Caco-2 (cell line): ENCODE data around the gene RSRC1. TPM values are rescaled to one million over a fixed set of nuclear protein-coding genes. Genes with fewer than 3 reads are reported as not detected.

ENCODE experiments used
- BruUV-seq: library from RNA; stranded (reverse); fragments of 400-500 nt; replicated peaks from 2 replicates; lab custom pipeline; 2021; lab: Mats Ljungman, UMichigan
- CTCF ChIA-PET: fragments of 300-600 bp; sonication (Branson Sonifier 250); formaldehyde crosslinking; loops from one replicate; lab custom pipeline; 2022; ENCODE audit warnings: antibody characterized with exemption; lab: Charles Lee
- POLR2A ChIA-PET: fragments of 300-600 bp; sonication (Branson Sonifier 250); formaldehyde crosslinking; loops from one replicate; lab custom pipeline; 2022; ENCODE audit warnings: antibody characterized with exemption; lab: Charles Lee
- DNase-seq, 2 experiments: peaks; one replicate each; pipeline versions ENCODE4 v3.0.0 to v3.0.0-alpha.2; 2020 to 2022
- H3K27me3 ChIP-seq: replicated peaks from 2 replicates; pipeline ENCODE4 v1.6.0; 2011; ENCODE audit warnings: low read length; ENCODE audit not compliant: control insufficient read depth, insufficient read depth
- H3K36me3 ChIP-seq: 2 replicates; pipeline ENCODE4 v1.5.1; 2011; ENCODE audit warnings: low read length; ENCODE audit not compliant: control insufficient read depth, insufficient read depth
- H3K4me1 ChIP-seq: fragments of 250-450 bp; sonication (Bioruptor Pico); 2 replicates; pipeline ENCODE4 v1.5.1; 2020; ENCODE audit warnings: mild to moderate bottlenecking
- H3K4me3 ChIP-seq: 2 replicates; pipeline ENCODE4 v1.5.1; 2011; ENCODE audit warnings: low read depth, mild to moderate bottlenecking, control low read depth, low read length
- H3K9me3 ChIP-seq: fragments of 250-450 bp; sonication (Bioruptor Pico); 2 replicates; pipeline ENCODE4 v1.5.1; 2020; ENCODE audit warnings: mild to moderate bottlenecking, moderate library complexity
- H3K27ac Mint-ChIP-seq: one replicate; pipeline ENCODE4 v1.8.0; 2022; ENCODE audit warnings: mixed read lengths; ENCODE audit not compliant: unreplicated experiment
- H3K27me3 Mint-ChIP-seq: one replicate; pipeline ENCODE4 v1.8.0; 2022; ENCODE audit warnings: mixed read lengths; ENCODE audit not compliant: insufficient read depth, unreplicated experiment
- H3K36me3 Mint-ChIP-seq: one replicate; pipeline ENCODE4 v1.8.0; 2022; ENCODE audit warnings: mild to moderate bottlenecking, mixed read lengths; ENCODE audit not compliant: insufficient read depth, unreplicated experiment
- H3K4me1 Mint-ChIP-seq: one replicate; pipeline ENCODE4 v1.8.0; 2022; ENCODE audit warnings: low read depth, mixed read lengths; ENCODE audit not compliant: unreplicated experiment
- H3K4me3 Mint-ChIP-seq: one replicate; pipeline ENCODE4 v1.8.0; 2022; ENCODE audit warnings: mild to moderate bottlenecking, moderate library complexity, mixed read lengths; ENCODE audit not compliant: unreplicated experiment
- H3K9me3 Mint-ChIP-seq: one replicate; pipeline ENCODE4 v1.8.0; 2022; ENCODE audit warnings: mixed read lengths; ENCODE audit not compliant: unreplicated experiment
- intact Hi-C: fragments of 100-400 bp; cut with micrococcal nuclease; formaldehyde crosslinking; loops from one replicate; pipeline ENCODE4 v1.10.0; 2022; ENCODE audit not compliant: unreplicated experiment
- total RNA-seq: library from RNA; stranded (reverse); gene quantifications from 2 replicates; pipeline ENCODE4 v1.2.3, GENCODE V29; 2022
- TF ChIP-seq, protein P1 (sequence below), 2 experiments: fragments of 200-600 bp in 1 of 2; IDR thresholded peaks; 1 replicate in 1 of 2; 2 replicates in 1 of 2; pipeline versions ENCODE4 v1.5.1 to v1.8.0; 2011 to 2022; ENCODE audit warnings: antibody characterized with exemption in 1 of 2, control low read depth in 1 of 2, inconsistent platforms in 1 of 2, low read depth in 1 of 2, low read length in 1 of 2, mild to moderate bottlenecking in 1 of 2, moderate library complexity in 1 of 2; ENCODE audit not compliant: insufficient read depth in 1 of 2, severe bottlenecking in 1 of 2, unreplicated experiment in 1 of 2

The RSRC1 gene
- total RNA-seq, 1 experiment from 2014 or later: 38.4 TPM

DNA sequence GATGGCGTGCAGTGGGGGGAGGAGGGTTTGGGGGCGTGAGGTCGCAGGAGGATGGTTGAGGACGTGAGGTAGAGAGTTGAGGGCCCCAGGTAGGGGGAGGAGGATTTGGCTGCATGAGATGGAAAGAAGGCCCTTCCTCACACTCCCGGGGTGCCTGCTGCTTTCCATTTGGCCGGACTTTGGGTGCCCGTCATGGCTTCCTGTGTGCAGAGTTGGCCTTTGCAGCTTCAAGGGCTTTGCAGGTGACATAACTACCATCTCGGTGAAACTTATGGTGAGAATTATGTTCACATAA, 462.8 kb downstream of the RSRC1 start:
- DNase-seq: no peak
- H3K27me3 Mint-ChIP-seq: peaks cover 3% of the 10 kb centered on the region
- POLR2A ChIA-PET: no interaction called here
- no peaks in the 10 kb centered on the region for H3K9me3 Mint-ChIP-seq
- intact Hi-C loops: no loop called here
- Histone ChIP-seq H3K27me3 (no peaks in the 10 kb centered on the region), H3K4me3 (no peak overlapping the region), H3K36me3 (no peaks in the 10 kb centered on the region), H3K9me3 (no peaks in the 10 kb centered on the region), H3K4me1 (no peaks in the 10 kb centered on the region)
- no peak overlapping the region for H3K4me3 Mint-ChIP-seq
- H3K4me1 Mint-ChIP-seq: no peaks in the 10 kb centered on the region
- H3K36me3 Mint-ChIP-seq: no peaks in the 10 kb centered on the region
- TF ChIP-seq, protein P1, sequence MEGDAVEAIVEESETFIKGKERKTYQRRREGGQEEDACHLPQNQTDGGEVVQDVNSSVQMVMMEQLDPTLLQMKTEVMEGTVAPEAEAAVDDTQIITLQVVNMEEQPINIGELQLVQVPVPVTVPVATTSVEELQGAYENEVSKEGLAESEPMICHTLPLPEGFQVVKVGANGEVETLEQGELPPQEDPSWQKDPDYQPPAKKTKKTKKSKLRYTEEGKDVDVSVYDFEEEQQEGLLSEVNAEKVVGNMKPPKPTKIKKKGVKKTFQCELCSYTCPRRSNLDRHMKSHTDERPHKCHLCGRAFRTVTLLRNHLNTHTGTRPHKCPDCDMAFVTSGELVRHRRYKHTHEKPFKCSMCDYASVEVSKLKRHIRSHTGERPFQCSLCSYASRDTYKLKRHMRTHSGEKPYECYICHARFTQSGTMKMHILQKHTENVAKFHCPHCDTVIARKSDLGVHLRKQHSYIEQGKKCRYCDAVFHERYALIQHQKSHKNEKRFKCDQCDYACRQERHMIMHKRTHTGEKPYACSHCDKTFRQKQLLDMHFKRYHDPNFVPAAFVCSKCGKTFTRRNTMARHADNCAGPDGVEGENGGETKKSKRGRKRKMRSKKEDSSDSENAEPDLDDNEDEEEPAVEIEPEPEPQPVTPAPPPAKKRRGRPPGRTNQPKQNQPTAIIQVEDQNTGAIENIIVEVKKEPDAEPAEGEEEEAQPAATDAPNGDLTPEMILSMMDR (IDR thresholded peaks at IDR 0.05; ENCODE audit: insufficient read depth in 1 of 2, low read depth in 1 of 2, low read length in 1 of 2, severe bottlenecking in 1 of 2, unreplicated experiment in 1 of 2): no peak
- H3K27ac Mint-ChIP-seq: no peak overlapping the region
- BruUV-seq: no TSS peak
- CTCF ChIA-PET: interaction anchor here (0.6 kb wide), 1 partner anchor 16 kb away, joined by 3 read pairs; no protein-coding TSS in a partner anchor

DNA sequence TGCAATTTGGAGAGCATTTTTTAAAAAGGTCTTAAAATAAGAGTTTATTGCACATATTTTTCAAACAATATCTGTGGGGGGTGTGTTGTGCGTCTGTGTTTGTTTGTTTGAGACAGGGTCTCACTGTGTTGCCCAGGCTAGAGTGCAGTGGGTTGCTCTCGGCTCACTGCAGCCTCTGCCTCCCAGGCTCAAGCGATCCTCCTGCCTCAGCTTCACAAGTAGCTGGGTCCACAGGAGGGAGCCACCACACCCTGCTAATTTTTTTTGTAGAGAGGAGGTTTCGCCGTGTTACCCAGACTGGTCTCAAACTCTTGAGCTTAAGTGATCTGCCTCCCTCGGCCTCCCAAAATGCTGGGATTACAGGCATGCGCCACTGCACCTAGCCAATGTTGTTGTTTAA, 463.8 kb downstream of the RSRC1 start:
- no peaks in the 10 kb centered on the region for H3K9me3 Mint-ChIP-seq
- peak in 1 of 2 experiments; percentile 13 for DNase-seq
- TF ChIP-seq, protein P1 (IDR thresholded peaks at IDR 0.05; ENCODE audit: insufficient read depth in 1 of 2, low read depth in 1 of 2, low read length in 1 of 2, severe bottlenecking in 1 of 2, unreplicated experiment in 1 of 2): no peak

DNA sequence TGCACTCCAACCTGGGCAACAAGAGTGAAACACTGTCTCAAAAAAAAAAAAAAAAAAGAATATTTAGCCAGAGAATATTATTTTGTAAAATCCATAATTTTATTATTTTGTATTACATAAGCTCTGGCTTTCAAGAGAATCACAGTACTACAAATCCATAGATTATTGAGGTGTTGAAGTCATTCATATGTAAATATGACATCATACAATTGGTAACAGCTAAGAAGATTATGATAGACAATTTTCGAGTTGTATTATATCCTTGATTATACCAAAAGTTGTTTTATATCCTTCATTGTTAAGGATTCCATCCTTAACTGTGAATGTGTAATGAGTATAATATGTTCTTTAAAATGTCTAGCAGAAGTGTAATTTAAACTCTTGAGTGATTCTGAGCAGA, 464.8 kb downstream of the RSRC1 start:
- no TSS peak for BruUV-seq
- Mint-ChIP-seq H3K4me1 (no peaks in the 10 kb centered on the region), H3K9me3 (no peaks in the 10 kb centered on the region), H3K4me3 (no peak overlapping the region), H3K27me3 (peaks cover 3% of the 10 kb centered on the region), H3K27ac (no peak overlapping the region), H3K36me3 (no peaks in the 10 kb centered on the region)
- DNase-seq: no peak
- ChIA-PET CTCF (no interaction called here), POLR2A (no interaction called here)
- TF ChIP-seq, protein P1 (IDR thresholded peaks at IDR 0.05; ENCODE audit: insufficient read depth in 1 of 2, low read depth in 1 of 2, low read length in 1 of 2, severe bottlenecking in 1 of 2, unreplicated experiment in 1 of 2): no peak
- H3K27me3 ChIP-seq: no peaks in the 10 kb centered on the region
- no peak overlapping the region for H3K4me3 ChIP-seq
- no peaks in the 10 kb centered on the region for H3K9me3 ChIP-seq
- no peaks in the 10 kb centered on the region for H3K36me3 ChIP-seq
- no peaks in the 10 kb centered on the region for H3K4me1 ChIP-seq
- intact Hi-C loops: no loop called here

More for the DNA sequence above, 463.8 kb downstream of the RSRC1 start:
- no peaks in the 10 kb centered on the region for H3K4me1 ChIP-seq
- no peaks in the 10 kb centered on the region for H3K36me3 ChIP-seq
- H3K4me3 Mint-ChIP-seq: no peak overlapping the region
- no peaks in the 10 kb centered on the region for H3K27me3 ChIP-seq
- no TSS peak for BruUV-seq
- ChIA-PET POLR2A (no interaction called here), CTCF (interaction anchor here (1.3 kb wide), 1 partner anchor 70 kb away, joined by 4 read pairs; the partner anchor contains the start of gene GFM1)
- H3K9me3 ChIP-seq: no peaks in the 10 kb centered on the region
- H3K27me3 Mint-ChIP-seq: peaks cover 3% of the 10 kb centered on the region
- no peaks in the 10 kb centered on the region for H3K36me3 Mint-ChIP-seq
- no peak overlapping the region for H3K4me3 ChIP-seq
- intact Hi-C loops: no loop called here
- H3K4me1 Mint-ChIP-seq: no peaks in the 10 kb centered on the region
- H3K27ac Mint-ChIP-seq: no peak overlapping the region
